IMR-90 (cell line): ENCODE results near the gene PNPLA1. TPM values are rescaled to one million over a fixed set of nuclear protein-coding genes. Genes with fewer than 3 reads are reported as not detected.

Source experiments
- ATAC-seq: fragments of 200-7000 bp; cut with Tn5 transposase; 2 replicates; pipeline ENCODE4 v1.9.1; 2020; ENCODE audit warnings: low read depth, mild to moderate bottlenecking, moderate library complexity
- BruUV-seq: library from RNA; stranded (reverse); fragments of 400-500 nt; replicated peaks from 2 replicates; lab custom pipeline; 2021; lab: Mats Ljungman, UMichigan
- CTCF ChIA-PET: fragments of 300-600 bp; formaldehyde crosslinking; extraction: SDS; loops from one replicate; lab custom pipeline; 2021; ENCODE audit warnings: antibody characterized with exemption; lab: Yijun Ruan, JAX
- POLR2A ChIA-PET: fragments of 300-600 bp; sonication (Branson Sonifier 250); formaldehyde crosslinking; loops from one replicate; lab custom pipeline; 2022; ENCODE audit warnings: antibody characterized with exemption; ENCODE audit not compliant: unreplicated experiment; lab: Charles Lee
- DNase-seq: peaks from one replicate; pipeline ENCODE4 v3.0.0; 2013
- H2AFZ ChIP-seq: replicated peaks from 2 replicates; pipeline ENCODE3; 2013; ENCODE audit warnings: low read length, mild to moderate bottlenecking; ENCODE audit not compliant: poor library complexity
- H2AK5ac ChIP-seq: 2 replicates; pipeline ENCODE4 v1.6.1; 2013; ENCODE audit warnings: low read depth, low read length, inconsistent platforms
- H2AK9ac ChIP-seq: replicated peaks from 2 replicates; pipeline ENCODE3; 2013; ENCODE audit warnings: mild to moderate bottlenecking, low read depth, low read length, moderate library complexity; ENCODE audit not compliant: poor library complexity
- H2BK120ac ChIP-seq: 2 replicates; pipeline ENCODE4 v1.6.1; 2013; ENCODE audit warnings: low read depth, low read length, inconsistent platforms
- H2BK15ac ChIP-seq: 3 replicates; pipeline ENCODE4 v1.6.1; 2013; ENCODE audit warnings: low read depth, low read length, inconsistent platforms
- H2BK20ac ChIP-seq: 2 replicates; pipeline ENCODE4 v1.6.1; 2013; ENCODE audit warnings: low read depth, mild to moderate bottlenecking, inconsistent platforms, low read length, moderate library complexity
- H2BK5ac ChIP-seq: 2 replicates; pipeline ENCODE4 v1.6.1; 2013; ENCODE audit warnings: mild to moderate bottlenecking, low read depth, low read length, inconsistent platforms; ENCODE audit not compliant: poor library complexity, severe bottlenecking
- H3K14ac ChIP-seq: replicated peaks from 2 replicates; pipeline ENCODE4 v1.6.1; 2013; ENCODE audit warnings: low read depth, low read length, inconsistent platforms
- H3K18ac ChIP-seq: 2 replicates; pipeline ENCODE4 v1.6.1; 2013; ENCODE audit warnings: low read depth, low read length, control low read depth
- H3K23ac ChIP-seq: 2 replicates; pipeline ENCODE4 v1.6.1; 2013; ENCODE audit warnings: low read depth, low read length, inconsistent platforms
- H3K27ac ChIP-seq: 2 replicates; pipeline ENCODE4 v1.5.1; 2013; ENCODE audit warnings: mild to moderate bottlenecking, control low read depth, low read length; ENCODE audit not compliant: insufficient read depth
- H3K27me3 ChIP-seq: 2 replicates; pipeline ENCODE4 v1.6.1; 2013; ENCODE audit warnings: low read length; ENCODE audit not compliant: control insufficient read depth, insufficient read depth
- H3K36me3 ChIP-seq: 2 replicates; pipeline ENCODE4 v1.6.1; 2013; ENCODE audit warnings: low read length, mixed read lengths; ENCODE audit not compliant: control insufficient read depth, insufficient read depth
- H3K4ac ChIP-seq: 2 replicates; pipeline ENCODE4 v1.6.1; 2013; ENCODE audit warnings: low read depth, low read length, inconsistent platforms
- H3K4me1 ChIP-seq: 2 replicates; pipeline ENCODE4 v1.6.1; 2013; ENCODE audit warnings: low read length, mixed read lengths; ENCODE audit not compliant: control insufficient read depth, insufficient read depth
- H3K4me2 ChIP-seq: 2 replicates; pipeline ENCODE4 v1.6.1; 2013; ENCODE audit warnings: low read depth, mild to moderate bottlenecking, control low read depth, low read length, moderate library complexity
- H3K4me3 ChIP-seq: 2 replicates; pipeline ENCODE4 v1.5.1; 2013; ENCODE audit warnings: low read depth, mild to moderate bottlenecking, control low read depth, low read length, moderate library complexity; ENCODE audit not compliant: insufficient read depth
- H3K56ac ChIP-seq: 2 replicates; pipeline ENCODE4 v1.6.1; 2013; ENCODE audit warnings: low read length, inconsistent platforms; ENCODE audit not compliant: insufficient read depth; ENCODE audit errors: extremely low read depth
- H3K79me1 ChIP-seq, 2 experiments: 2 replicates each; pipeline ENCODE4 v1.6.1; 2013; ENCODE audit warnings: low read length in 2 of 2, inconsistent platforms in 1 of 2, low read depth in 1 of 2
- H3K9ac ChIP-seq: 2 replicates; pipeline ENCODE4 v1.6.1; 2013; ENCODE audit warnings: low read depth, low read length, control low read depth
- H3K9me1 ChIP-seq: 2 replicates; pipeline ENCODE4 v1.6.1; 2013; ENCODE audit warnings: low read length, inconsistent platforms; ENCODE audit not compliant: insufficient read depth
- H3K9me3 ChIP-seq: 2 replicates; pipeline ENCODE4 v1.6.1; 2013; ENCODE audit warnings: low read length; ENCODE audit not compliant: control insufficient read depth, insufficient read depth
- H4K20me1 ChIP-seq: 2 replicates; pipeline ENCODE4 v1.6.1; 2013; ENCODE audit warnings: low read length, inconsistent platforms; ENCODE audit not compliant: insufficient read depth
- H4K5ac ChIP-seq: 2 replicates; pipeline ENCODE4 v1.6.1; 2013; ENCODE audit warnings: mild to moderate bottlenecking, low read depth, low read length, control low read depth
- H4K8ac ChIP-seq, 2 experiments: 2 replicates each; pipeline ENCODE4 v1.6.1; 2013; ENCODE audit warnings: low read depth in 2 of 2, low read length in 2 of 2, control low read depth in 1 of 2, inconsistent platforms in 1 of 2
- H4K91ac ChIP-seq: 2 replicates; pipeline ENCODE4 v1.6.1; 2013; ENCODE audit warnings: low read depth, low read length, inconsistent platforms; ENCODE audit not compliant: insufficient read depth
- BHLHE40 ChIP-seq: fragments of 150-350 bp; IDR thresholded peaks from 2 replicates; pipeline ENCODE4 v1.6.1; 2016; ENCODE audit warnings: mild to moderate bottlenecking, low read depth, low read length
- CEBPB ChIP-seq: IDR thresholded peaks from 2 replicates; pipeline ENCODE4 v1.6.1; 2012; ENCODE audit warnings: low read depth, low read length, improper control_type of control experiment
- CHD1 ChIP-seq: IDR thresholded peaks from 2 replicates; pipeline ENCODE4 v1.6.1; 2012; ENCODE audit warnings: low read depth, low read length, improper control_type of control experiment
- FOS ChIP-seq: fragments of 150-350 bp; IDR thresholded peaks from 2 replicates; pipeline ENCODE4 v1.6.1; 2016; ENCODE audit warnings: low read depth, low read length
- MAFK ChIP-seq: IDR thresholded peaks from 2 replicates; pipeline ENCODE4 v1.6.1; 2012; ENCODE audit warnings: low read depth, low read length, improper control_type of control experiment
- MAZ ChIP-seq: IDR thresholded peaks from 2 replicates; pipeline ENCODE4 v1.6.1; 2012; ENCODE audit warnings: low read depth, mild to moderate bottlenecking, low read length, improper control_type of control experiment, moderate library complexity, borderline replicate concordance
- MXI1 ChIP-seq: IDR thresholded peaks from 2 replicates; pipeline ENCODE4 v1.6.1; 2012; ENCODE audit warnings: low read depth, mild to moderate bottlenecking, low read length, moderate library complexity, borderline replicate concordance
- NFE2L2 ChIP-seq: fragments of 150-350 bp; IDR thresholded peaks from 2 replicates; pipeline ENCODE4 v1.6.1; 2016; ENCODE audit warnings: low read depth, mild to moderate bottlenecking, low read length
- POLR2A ChIP-seq: IDR thresholded peaks from 2 replicates; pipeline ENCODE4 v1.6.1; 2012; ENCODE audit warnings: mild to moderate bottlenecking, low read depth, low read length
- RAD21 ChIP-seq: IDR thresholded peaks from 2 replicates; pipeline ENCODE4 v1.6.1; 2012; ENCODE audit warnings: low read length, improper control_type of control experiment
- RCOR1 ChIP-seq: IDR thresholded peaks from 2 replicates; pipeline ENCODE4 v1.6.1; 2012; ENCODE audit warnings: mild to moderate bottlenecking, low read length, improper control_type of control experiment; ENCODE audit not compliant: insufficient replicate concordance
- SMC3 ChIP-seq: fragments of 150-350 bp; IDR thresholded peaks from 2 replicates; pipeline ENCODE4 v1.6.1; 2016; ENCODE audit warnings: low read depth, mild to moderate bottlenecking, antibody characterized with exemption, low read length, moderate library complexity
- WGBS, 2 experiments: methylation state at CpG; one replicate each; pipeline versions ENCODE4 v1.1.5 to v1.1.7; 2013; ENCODE audit warnings: missing lambda C conversion rate in 2 of 2; ENCODE audit not compliant: insufficient read length in 1 of 2; ENCODE audit errors: extremely low coverage in 2 of 2; 5-methylcytosine and 5-hydroxymethylcytosine counted together
- dilution Hi-C: fragments of 300-500 bp; cut with HindIII; formaldehyde crosslinking; loops from one replicate; pipeline ENCODE4 v1.14.3; 2018; ENCODE audit warnings: low sequenced_read_pairs; ENCODE audit not compliant: unreplicated experiment
- in situ Hi-C: fragments of 300-500 bp; cut with MboI; formaldehyde crosslinking; loops from 3 replicates; pipeline ENCODE4 v1.14.3; 2019; ENCODE audit warnings: low sequenced_read_pairs, inconsistent platforms, mixed read lengths
- intact Hi-C: fragments of 100-400 bp; cut with micrococcal nuclease; formaldehyde crosslinking; loops from 2 replicates; pipeline ENCODE4 v1.10.0; 2022
- polyA plus RNA-seq, 3 experiments: library from polyadenylated mRNA; depleted of rRNA; stranded (reverse); fragments of >200 nt; gene quantifications; 2 replicates each; pipeline ENCODE4 v1.2.3, GENCODE V29; 2012; ENCODE audit warnings: low replicate concordance in 1 of 3
- total RNA-seq: library from RNA; depleted of rRNA; stranded (reverse); fragments of >200 nt; gene quantifications from 2 replicates; pipeline ENCODE4 v1.2.3, GENCODE V29; 2012
- TF ChIP-seq, protein P1 (sequence below): fragments of 150-350 bp; IDR thresholded peaks from 2 replicates; pipeline ENCODE4 v1.6.1; 2017; ENCODE audit warnings: mild to moderate bottlenecking, antibody characterized with exemption, low read length, low read depth
- TF ChIP-seq, protein P2 (sequence below): conservative IDR thresholded peaks from 2 replicates; pipeline ENCODE4 v1.5.1; 2012; ENCODE audit warnings: mild to moderate bottlenecking, low read depth, low read length, improper control_type of control experiment

PNPLA1 gene
- total and polyA plus RNA-seq, 2 of the 4 experiments (the other 2 are of a cell fraction) = not detected

DNA sequence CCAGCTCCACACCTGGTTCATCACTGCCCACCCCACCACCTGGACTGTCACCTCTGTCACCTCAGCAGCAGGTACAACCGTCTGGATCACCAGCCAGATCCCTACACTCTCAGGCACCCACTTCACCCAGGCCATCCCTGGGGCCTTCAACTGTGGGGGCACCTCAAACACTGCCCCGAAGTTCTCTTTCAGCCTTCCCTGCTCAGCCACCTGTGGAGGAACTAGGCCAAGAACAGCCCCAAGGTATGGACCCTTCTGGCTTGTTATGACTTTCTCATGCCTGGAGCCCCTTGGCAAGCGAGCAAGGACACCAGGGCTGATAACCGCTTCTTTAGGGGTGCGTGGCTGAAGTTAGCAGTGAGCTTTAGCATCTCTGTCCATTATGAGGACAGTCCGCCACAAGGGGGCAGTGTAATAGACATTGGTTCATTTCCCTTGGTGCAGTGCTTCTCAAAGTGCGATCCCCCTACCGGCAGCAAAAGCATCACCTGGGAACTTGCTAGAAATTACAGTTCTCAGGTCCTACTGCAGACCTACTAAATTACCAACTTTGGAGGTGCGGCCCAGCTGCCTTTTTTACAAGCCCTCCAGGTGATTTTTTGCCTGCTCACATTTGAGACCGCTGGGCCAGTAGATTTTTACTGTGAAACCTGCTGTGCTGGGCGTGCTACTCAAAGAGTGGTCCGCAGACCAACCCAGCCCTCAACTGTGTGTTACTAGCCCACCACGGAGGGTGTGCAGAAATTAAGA lies 32.5 kb downstream of the PNPLA1 start:
- BruUV-seq = no TSS peak
- dilution Hi-C loops (no loop called here), in situ Hi-C loops (no loop called here)
- no peak for TF ChIP-seq POLR2A
- TF ChIP-seq, protein P1, sequence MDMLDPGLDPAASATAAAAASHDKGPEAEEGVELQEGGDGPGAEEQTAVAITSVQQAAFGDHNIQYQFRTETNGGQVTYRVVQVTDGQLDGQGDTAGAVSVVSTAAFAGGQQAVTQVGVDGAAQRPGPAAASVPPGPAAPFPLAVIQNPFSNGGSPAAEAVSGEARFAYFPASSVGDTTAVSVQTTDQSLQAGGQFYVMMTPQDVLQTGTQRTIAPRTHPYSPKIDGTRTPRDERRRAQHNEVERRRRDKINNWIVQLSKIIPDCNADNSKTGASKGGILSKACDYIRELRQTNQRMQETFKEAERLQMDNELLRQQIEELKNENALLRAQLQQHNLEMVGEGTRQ = no peak
- peak; percentile 80 for TF ChIP-seq SMC3
- no peak for TF ChIP-seq MXI1
- 0 out of 2 replicates have a peak, but pooled peaks have one; percentile 6 for TF ChIP-seq CEBPB
- peak; percentile 74 for TF ChIP-seq RAD21
- TF ChIP-seq BHLHE40 = no peak
- TF ChIP-seq, protein P2, sequence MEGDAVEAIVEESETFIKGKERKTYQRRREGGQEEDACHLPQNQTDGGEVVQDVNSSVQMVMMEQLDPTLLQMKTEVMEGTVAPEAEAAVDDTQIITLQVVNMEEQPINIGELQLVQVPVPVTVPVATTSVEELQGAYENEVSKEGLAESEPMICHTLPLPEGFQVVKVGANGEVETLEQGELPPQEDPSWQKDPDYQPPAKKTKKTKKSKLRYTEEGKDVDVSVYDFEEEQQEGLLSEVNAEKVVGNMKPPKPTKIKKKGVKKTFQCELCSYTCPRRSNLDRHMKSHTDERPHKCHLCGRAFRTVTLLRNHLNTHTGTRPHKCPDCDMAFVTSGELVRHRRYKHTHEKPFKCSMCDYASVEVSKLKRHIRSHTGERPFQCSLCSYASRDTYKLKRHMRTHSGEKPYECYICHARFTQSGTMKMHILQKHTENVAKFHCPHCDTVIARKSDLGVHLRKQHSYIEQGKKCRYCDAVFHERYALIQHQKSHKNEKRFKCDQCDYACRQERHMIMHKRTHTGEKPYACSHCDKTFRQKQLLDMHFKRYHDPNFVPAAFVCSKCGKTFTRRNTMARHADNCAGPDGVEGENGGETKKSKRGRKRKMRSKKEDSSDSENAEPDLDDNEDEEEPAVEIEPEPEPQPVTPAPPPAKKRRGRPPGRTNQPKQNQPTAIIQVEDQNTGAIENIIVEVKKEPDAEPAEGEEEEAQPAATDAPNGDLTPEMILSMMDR = peak; percentile 98
- TF ChIP-seq CHD1 = no peak
- no peak for TF ChIP-seq MAFK
- no peak for TF ChIP-seq FOS
- TF ChIP-seq NFE2L2 = no peak
- no peak for TF ChIP-seq MAZ
- no peak for TF ChIP-seq RCOR1

More for the DNA sequence above, 32.5 kb downstream of the PNPLA1 start:
- Histone ChIP-seq H3K4ac (no peak overlapping the region), H3K27me3 (peaks cover 15% of the 10 kb centered on the region), H2BK120ac (no peak overlapping the region), H3K27ac (no peak overlapping the region), H3K18ac (no peak overlapping the region), H3K4me1 (peaks cover 4% of the 10 kb centered on the region), H2AK5ac (no peak overlapping the region), H3K36me3 (no peaks in the 10 kb centered on the region), H4K5ac (no peak overlapping the region), H2BK5ac (no peak overlapping the region), H2BK20ac (no peak overlapping the region), H2AK9ac (peak overlapping the region; percentile 58), H4K8ac (no peak overlapping the region), H3K4me3 (no peak overlapping the region), H3K9me1 (peaks cover 4% of the 10 kb centered on the region; the same call in 1 of the 2 replicates), H3K9me3 (no peaks in the 10 kb centered on the region), H3K56ac (no peak overlapping the region), H3K23ac (no peak overlapping the region), H2AFZ (peak overlapping the region; percentile 21), H4K20me1 (0 out of 2 replicates have a peak, but pooled peaks cover 3% of the 10 kb centered on the region), H3K4me2 (no peak overlapping the region), H2BK15ac (no peak overlapping the region), H3K14ac (no peak overlapping the region), H3K79me1 (no peaks in the 10 kb centered on the region), H3K9ac (no peak overlapping the region), H4K91ac (no peak overlapping the region)
- ATAC-seq = peak; percentile 85
- POLR2A ChIA-PET = interaction anchor here (0.5 kb wide), 1 partner anchor 26 kb away, joined by 3 read pairs; no protein-coding TSS in a partner anchor
- 25% methylated on average over 4 of the region's 13 CpGs; no CpG with 5 or more reads in 1 of the 2 experiments for WGBS, 2 experiments
- intact Hi-C loops = loop anchor here (1.0 kb wide), 1 partner anchor 58 kb away; no protein-coding TSS in a partner anchor
- CTCF ChIA-PET = interaction anchor here (0.8 to 1.4 kb wide), 9 partner anchors 9 to 123 kb away, joined by 3 to 6 read pairs (median 3); no protein-coding TSS in a partner anchor
- DNase-seq = peak; percentile 86
